Sigmoid colon (tissue), 7 donors: ENCODE measurements around the gene COL9A3. TPM values are rescaled to one million over a fixed set of nuclear protein-coding genes. Genes with fewer than 3 reads are reported as not detected.

ENCODE experiments used
- DNase-seq: peaks from one replicate; pipeline ENCODE4 v3.0.0-alpha.2; 2019
- H3K27ac ChIP-seq, 4 donors: fragments of 200-600 bp; sonication (generic); one replicate each; pipeline ENCODE4 v1.5.1; 2016 to 2019; ENCODE audit warnings: mild to moderate bottlenecking in 1 of 4
- H3K27me3 ChIP-seq, 3 donors: fragments of 200-600 bp; sonication (generic); one replicate each; pipeline ENCODE4 v1.5.1; 2019; ENCODE audit warnings: mild to moderate bottlenecking in 1 of 3
- H3K36me3 ChIP-seq, 4 donors: fragments of 200-600 bp; sonication (generic); one replicate each; pipeline ENCODE4 v1.5.1; 2016 to 2019
- H3K4me1 ChIP-seq, 4 donors: fragments of 200-600 bp; sonication (generic); one replicate each; pipeline ENCODE4 v1.5.1; 2017 to 2019
- H3K4me3 ChIP-seq, 4 donors: fragments of 200-600 bp; sonication (generic); one replicate each; pipeline ENCODE4 v1.5.1; 2017 to 2019; ENCODE audit warnings: mild to moderate bottlenecking in 2 of 4, moderate library complexity in 1 of 4
- H3K9me3 ChIP-seq, 4 donors: fragments of 200-600 bp in 3 of 4; sonication (generic) in 3 of 4; one replicate each; pipeline versions ENCODE4 v1.5.1 to v1.6.1; 2013 to 2019
- CTCF ChIP-seq, 4 experiments: fragments of 450-650 bp in 3 of 4; fragments of 200-600 bp in 1 of 4; IDR thresholded peaks; one replicate each; pipeline ENCODE4 v1.5.1; 2016 to 2019; ENCODE audit warnings: antibody characterized with exemption in 4 of 4, mild to moderate bottlenecking in 3 of 4, moderate library complexity in 2 of 4
- EP300 ChIP-seq, 4 donors: sonication (generic); formaldehyde crosslinking; IDR thresholded peaks; one replicate each; pipeline ENCODE4 v1.6.1; 2017; ENCODE audit warnings: antibody characterized with exemption in 4 of 4
- POLR2A ChIP-seq, 2 donors: fragments of 450-650 bp; IDR thresholded peaks; one replicate each; pipeline ENCODE4 v1.6.1; 2016; ENCODE audit warnings: antibody characterized with exemption in 2 of 2, mild to moderate bottlenecking in 2 of 2, moderate library complexity in 2 of 2
- POLR2AphosphoS5 ChIP-seq, 4 donors: sonication (generic); formaldehyde crosslinking; IDR thresholded peaks; one replicate each; pipeline ENCODE4 v1.6.1; 2017; ENCODE audit warnings: antibody characterized with exemption in 4 of 4
- WGBS, 2 donors: extraction: QIAGEN DNeasy Blood & Tissue Kit; methylation state at CpG; one replicate each; pipeline ENCODE4 v1.1.7; 2013; 5-methylcytosine and 5-hydroxymethylcytosine counted together
- intact Hi-C: fragments of 100-400 bp; cut with DNase I; formaldehyde crosslinking; loops from one replicate; pipeline ENCODE4 v1.15.1; 2023
- polyA plus RNA-seq, 3 donors: library from polyadenylated mRNA; stranded (reverse); fragments of 200-250 nt; gene quantifications; one replicate each; pipeline ENCODE4 v1.2.3, GENCODE V29; 2013
- total RNA-seq, 4 donors: library from RNA; depleted of rRNA; stranded (reverse); fragments of >200 nt; gene quantifications; one replicate each; pipeline ENCODE4 v1.1.0, GENCODE V29; 2016
- donor health status: healthy with polysubstance abuse.
- donor health status: Bipolar disorder and iron deficiency.
- donor health status: healthy.

COL9A3 gene
- total and polyA plus RNA-seq, 7 donors = 1.8 to 20.8 (median 5.8) TPM

GRCh38 chr20:62804627-62805154 is 12.2 kb upstream of the COL9A3 start, which contains the start of gene OGFR:
OGFR (plus strand) TSS chr20:62804835; CDS start chr20:62804860, 25 bp downstream.
- Histone ChIP-seq H3K4me1 (peaks cover 0 to 45% (median 34%) of the 10 kb centered on the region in 4 donors), H3K36me3 (peaks cover 16 to 41% (median 22%) of the 10 kb centered on the region in 4 donors), H3K9me3 (no peaks in the 10 kb centered on the region), H3K4me3 (peak within 1 kb of the TSS; percentile 87 to 100 (median 95)), H3K27me3 (no peaks in the 10 kb centered on the region), H3K27ac (peak within 1 kb of the TSS; percentile 91 to 96 (median 92))
- TF ChIP-seq EP300 (IDR thresholded peaks at IDR 0.05) = no peak
- TF ChIP-seq CTCF (IDR thresholded peaks at IDR 0.05) = no peak
- TF ChIP-seq POLR2A (IDR thresholded peaks at IDR 0.05) = peak; percentile 21 to 41
- peak; percentile 88 to 96 (median 93) for TF ChIP-seq POLR2AphosphoS5 (IDR thresholded peaks at IDR 0.05)
- 1% methylated on average over 73 to 77 of the region's 77 CpGs for WGBS, 2 donors
- intact Hi-C loops = loop anchor here (1.0 kb wide), 1 partner anchor 9 kb away; no protein-coding TSS in a partner anchor
- peak; percentile 87 for DNase-seq

- intact Hi-C loops = no loop called here
- Histone ChIP-seq H3K4me3 (peak overlapping the region; percentile 87 to 100 (median 95)), H3K9me3 (no peaks in the 10 kb centered on the region), H3K4me1 (peaks cover 0 to 45% (median 34%) of the 10 kb centered on the region in 4 donors), H3K27ac (peak overlapping the region; percentile 91 to 96 (median 92)), H3K27me3 (no peaks in the 10 kb centered on the region), H3K36me3 (peaks cover 19 to 41% (median 24%) of the 10 kb centered on the region in 4 donors)
- no peak for DNase-seq
- 1% methylated on average over 58 of the region's 58 CpGs for WGBS, 2 donors
- no peak for TF ChIP-seq CTCF (IDR thresholded peaks at IDR 0.05)
- TF ChIP-seq POLR2A (IDR thresholded peaks at IDR 0.05) = no peak
- TF ChIP-seq EP300 (IDR thresholded peaks at IDR 0.05) = no peak
- no peak for TF ChIP-seq POLR2AphosphoS5 (IDR thresholded peaks at IDR 0.05)
Measured at GRCh38 chr20:62805155-62805710, 11.6 kb upstream of the COL9A3 start.

- Histone ChIP-seq H3K36me3 (peaks cover 21 to 41% (median 30%) of the 10 kb centered on the region in 4 donors), H3K27ac (peak overlapping the region; percentile 91 to 96 (median 92)), H3K9me3 (no peaks in the 10 kb centered on the region), H3K4me3 (peak overlapping the region; percentile 87 to 100 (median 95)), H3K27me3 (no peaks in the 10 kb centered on the region), H3K4me1 (peaks cover 0 to 45% (median 34%) of the 10 kb centered on the region in 4 donors)
- TF ChIP-seq CTCF (IDR thresholded peaks at IDR 0.05) (no peak), EP300 (IDR thresholded peaks at IDR 0.05) (no peak), POLR2AphosphoS5 (IDR thresholded peaks at IDR 0.05) (no peak), POLR2A (IDR thresholded peaks at IDR 0.05) (peak in 1 of 2 donors; percentile 13)
- no peak for DNase-seq
- 35 to 42% methylated on average over 25 of the region's 25 CpGs for WGBS, 2 donors
- intact Hi-C loops = no loop called here
Measured at GRCh38 chr20:62805711-62806382, 11.0 kb upstream of the COL9A3 start.

GRCh38 chr20:62806383-62807050 is 10.3 kb upstream of the COL9A3 start:
- Histone ChIP-seq H3K27me3 (no peaks in the 10 kb centered on the region), H3K27ac (peak overlapping the region in 3 of 4 donors; percentile 91 to 96 (median 92)), H3K4me3 (peak overlapping the region in 3 of 4 donors; percentile 91 to 100 (median 99)), H3K36me3 (peaks cover 26 to 45% (median 36%) of the 10 kb centered on the region in 4 donors), H3K9me3 (no peaks in the 10 kb centered on the region), H3K4me1 (peaks cover 0 to 45% (median 34%) of the 10 kb centered on the region in 4 donors)
- no peak for DNase-seq
- WGBS, 2 donors = 73 to 78% methylated on average over 11 of the region's 11 CpGs
- TF ChIP-seq POLR2A (IDR thresholded peaks at IDR 0.05) (no peak), CTCF (IDR thresholded peaks at IDR 0.05) (no peak), POLR2AphosphoS5 (IDR thresholded peaks at IDR 0.05) (no peak), EP300 (IDR thresholded peaks at IDR 0.05) (no peak)
- intact Hi-C loops = no loop called here
